DMS 273 (cell line): Measurements from ENCODE around the gene RASD2.

Experiments
- DNase-seq: peaks from one replicate; lab custom pipeline; 2025; ENCODE audit not compliant: unreplicated experiment; lab: John Stamatoyannopoulos, UW

Gene RASD2

GRCh38 chr22:35541254-35541748 lies 670 bp downstream of the RASD2 start:
- peak; percentile 52 for DNase-seq

DNA sequence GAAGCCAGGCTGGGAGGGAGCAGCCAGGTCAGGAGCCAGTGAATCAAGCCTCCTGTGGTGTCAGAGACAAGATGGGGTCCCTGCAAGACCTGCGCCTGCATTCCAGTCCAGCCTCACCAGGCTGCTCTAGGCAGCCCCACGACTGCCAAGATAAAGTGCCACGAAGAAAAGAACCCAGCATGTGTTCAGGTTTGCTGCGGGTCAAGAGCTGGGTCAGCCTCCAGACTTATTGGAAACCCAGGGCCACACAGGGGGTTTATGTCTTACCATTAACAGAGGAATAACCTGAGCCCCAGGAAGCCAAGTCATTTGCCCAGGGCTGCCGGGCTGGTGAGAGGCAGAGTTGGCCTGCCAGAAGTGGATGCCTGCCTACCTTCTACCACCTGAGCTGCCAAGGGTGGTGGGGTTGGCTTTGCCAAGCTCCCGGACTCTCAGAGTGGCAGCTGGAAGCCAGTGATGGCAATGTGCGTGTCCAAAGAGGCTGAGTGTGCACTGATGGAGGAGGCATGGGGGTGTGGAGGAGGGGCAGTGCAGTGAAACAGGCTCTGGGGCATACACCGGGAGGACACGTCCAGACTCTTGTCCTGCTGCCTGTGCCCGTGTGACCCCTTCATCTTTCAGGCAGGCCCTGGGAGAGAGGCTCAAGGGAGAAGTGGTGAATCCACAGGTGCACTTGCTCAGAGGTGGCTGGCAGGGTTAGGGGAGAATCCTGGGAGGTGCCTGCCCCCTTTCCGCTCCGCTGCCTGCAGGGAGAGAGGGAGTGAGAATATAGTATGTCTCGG lies 1.7 kb downstream of the RASD2 start:
- peak; percentile 15 for DNase-seq

DNA sequence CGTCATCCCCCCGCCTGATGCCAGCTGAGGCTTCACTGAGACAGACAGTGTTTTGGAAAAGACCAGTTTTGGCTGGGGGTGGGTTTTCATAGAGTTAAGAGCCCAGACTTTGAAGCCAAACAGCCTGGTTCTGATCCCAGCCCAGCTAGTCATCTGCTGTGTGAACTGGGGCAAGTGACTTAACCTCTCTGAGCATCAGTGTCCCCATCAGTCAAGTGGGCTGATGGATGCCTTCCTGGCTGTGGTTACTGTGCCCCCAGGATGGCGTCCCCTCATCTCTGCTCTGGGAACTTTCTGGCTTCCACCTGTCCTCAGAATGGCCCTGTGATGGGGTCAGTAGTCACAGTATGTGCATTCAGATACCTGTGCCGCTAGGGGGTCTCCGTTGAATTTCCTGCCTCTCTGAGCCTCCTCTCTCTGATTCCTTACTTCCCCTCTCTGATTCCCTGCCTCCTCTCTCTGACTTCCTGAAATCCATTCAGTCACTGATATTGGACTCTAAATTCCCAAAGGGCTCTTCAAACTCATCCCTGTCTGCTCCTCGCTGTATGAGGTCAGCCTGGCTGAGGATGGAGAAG lies 2.4 kb downstream of the RASD2 start:
- DNase-seq, result no peak

- DNase-seq, result no peak
Observed at GRCh38 chr22:35543702-35544101, 3.1 kb downstream of the RASD2 start.

- no peak for DNase-seq
Observed at GRCh38 chr22:35544189-35544588, 3.6 kb downstream of the RASD2 start.

DNA sequence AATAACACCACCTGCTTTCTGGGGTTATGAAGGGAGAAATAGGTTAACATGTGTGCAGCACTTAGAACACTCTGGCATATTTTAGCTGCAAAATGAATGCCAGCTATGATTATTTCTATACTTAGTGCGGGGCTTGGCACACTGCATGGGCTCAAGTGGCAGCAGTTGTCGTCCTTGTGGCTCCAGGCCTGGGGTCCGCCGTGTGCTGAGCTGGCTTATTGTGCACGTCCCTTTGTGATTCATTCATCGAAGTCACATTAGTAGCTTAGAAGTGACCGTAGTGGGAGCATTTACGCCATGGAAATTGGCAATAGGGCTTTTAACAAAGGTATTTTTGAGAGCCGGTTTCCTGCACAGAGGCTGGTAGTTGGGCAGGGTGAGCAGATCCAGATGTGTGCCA lies 4.2 kb downstream of the RASD2 start:
- DNase-seq, result no peak

- no peak for DNase-seq
Observed at GRCh38 chr22:35546886-35547285, 6.3 kb downstream of the RASD2 start.

- peak; percentile 20 for DNase-seq
Observed at GRCh38 chr22:35547987-35548721, 7.5 kb downstream of the RASD2 start.

DNA sequence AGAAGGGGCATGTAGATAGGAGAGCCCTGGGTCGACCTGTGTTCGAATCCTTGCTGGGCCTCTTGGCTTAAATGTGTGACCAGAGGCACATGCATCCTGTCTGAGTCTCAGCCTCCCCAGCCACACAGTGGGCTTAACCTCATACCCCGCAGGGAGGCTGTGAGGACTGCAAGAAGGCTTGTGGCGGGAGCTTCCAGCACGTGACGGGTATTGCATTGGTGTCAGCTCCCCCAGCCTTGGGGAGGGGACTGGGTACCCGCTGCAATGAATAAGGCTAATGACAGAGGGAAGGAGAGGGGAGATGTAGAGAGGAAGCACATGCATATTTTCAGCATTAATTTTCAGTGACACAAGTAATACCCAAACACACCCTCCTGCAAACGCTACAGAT lies 8.1 kb downstream of the RASD2 start:
- DNase-seq, result no peak

- DNase-seq, result peak; percentile 84
Observed at GRCh38 chr22:35549328-35549727, 8.7 kb downstream of the RASD2 start.

GRCh38 chr22:35551549-35552177 lies 11.0 kb downstream of the RASD2 start:
- DNase-seq, result no peak

GRCh38 chr22:35552196-35552842 lies 11.7 kb downstream of the RASD2 start:
- DNase-seq, result peak; percentile 69

- no peak for DNase-seq
Observed at GRCh38 chr22:35552846-35553245, 12.2 kb downstream of the RASD2 start.

GRCh38 chr22:35553341-35553740 lies 12.7 kb downstream of the RASD2 start:
- DNase-seq, result no peak

GRCh38 chr22:35554297-35554845 lies 13.7 kb downstream of the RASD2 start:
- no peak for DNase-seq

DNA sequence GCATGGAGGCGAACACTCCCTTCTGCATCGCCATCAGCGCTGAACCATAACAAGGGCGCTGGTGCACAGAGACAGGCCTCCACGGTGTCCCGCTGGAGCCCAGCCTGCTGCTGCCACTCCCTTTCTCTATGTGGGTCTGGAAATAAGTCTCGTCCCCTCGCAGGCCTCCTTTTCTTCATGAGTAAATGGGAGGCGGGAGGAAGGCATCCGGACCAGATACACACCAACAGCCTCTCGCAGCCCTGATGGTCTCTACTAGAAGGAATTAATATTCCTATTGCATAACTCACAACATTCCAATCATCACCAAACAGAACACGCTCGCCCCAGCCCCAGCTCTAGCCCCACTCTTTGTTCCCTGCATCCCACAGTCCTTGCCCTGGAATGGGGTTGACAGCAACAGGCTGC lies 14.9 kb downstream of the RASD2 start:
- DNase-seq, result no peak

GRCh38 chr22:35555946-35556547 lies 15.4 kb downstream of the RASD2 start:
- DNase-seq, result no peak

DNA sequence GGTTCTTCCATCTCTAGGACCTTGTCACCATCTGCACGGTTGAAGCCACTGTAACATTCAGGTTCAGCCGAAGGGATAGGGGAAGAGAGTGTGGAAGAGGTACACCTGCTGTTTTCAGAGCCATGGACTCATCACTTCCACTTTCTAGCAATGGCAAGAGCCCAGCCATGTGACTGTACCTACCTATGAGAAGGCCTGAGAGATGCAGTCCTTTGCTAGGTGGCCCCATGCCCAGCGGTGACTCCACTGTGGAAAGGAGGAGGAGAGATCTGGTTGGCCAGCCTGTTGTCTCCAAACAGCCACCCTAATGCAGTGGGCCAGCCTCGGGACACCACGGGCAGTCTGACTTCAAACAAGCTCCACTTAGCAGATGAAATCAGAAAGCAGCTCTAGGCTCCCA lies 16.0 kb downstream of the RASD2 start:
- no peak for DNase-seq

- DNase-seq, result no peak
Observed at GRCh38 chr22:35558031-35558430, 17.4 kb downstream of the RASD2 start.

GRCh38 chr22:35558719-35559118 lies 18.1 kb downstream of the RASD2 start:
- no peak for DNase-seq
